ENCODE data around the gene HDAC11. TPM values are rescaled to one million over a fixed set of nuclear protein-coding genes. Genes with fewer than 3 reads are reported as not detected.
A peak's percentile ranks its signal among the peaks of the same experiment; 100 is the strongest.

HDAC11 gene
- total RNA-seq, 1 experiment from 2014 or later: 12.0 TPM

DNA sequence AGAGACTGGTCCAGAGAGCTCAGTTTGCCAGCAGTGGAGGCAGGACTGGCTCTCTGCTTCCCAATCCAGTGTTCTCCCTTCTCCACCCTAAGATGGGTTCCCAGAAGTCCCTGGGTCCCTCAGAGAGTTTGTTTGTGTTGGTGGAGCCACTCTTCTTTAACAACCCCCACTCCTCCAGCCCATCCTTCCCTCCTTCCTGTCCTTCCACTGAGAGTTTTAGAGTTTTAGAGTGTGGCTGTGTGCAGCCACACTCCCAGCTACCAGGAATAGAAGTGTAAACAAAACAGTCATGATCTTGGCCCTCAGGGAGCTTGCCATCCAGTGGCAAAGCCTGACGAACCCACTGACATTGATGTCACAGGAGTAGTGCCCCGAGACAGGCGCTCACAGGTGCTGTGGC is 56.3 kb downstream of the HDAC11 start:
- Mint-ChIP-seq H3K4me3 (no peak overlapping the region), H3K9me3 (peaks cover 12% of the 10 kb centered on the region), H3K27me3 (ENCODE audit: low read depth) (no peaks in the 10 kb centered on the region; the same call in 1 of the 2 replicates), H3K4me1 (peaks cover 16% of the 10 kb centered on the region), H3K27ac (peak overlapping the region; percentile 44; the same call in 1 of the 2 replicates), H3K36me3 (no peaks in the 10 kb centered on the region)
- ChIA-PET CTCF (interaction anchor here (0.7 to 1.4 kb wide), 8 partner anchors 8 to 121 kb away, joined by 3 to 10 read pairs (median 4); no protein-coding TSS in a partner anchor), POLR2A (no interaction called here)
- no peak for TF ChIP-seq MYBL2 (CRISPR knock-in tag; IDR thresholded peaks at IDR 0.05)
- TF ChIP-seq, protein P1, sequence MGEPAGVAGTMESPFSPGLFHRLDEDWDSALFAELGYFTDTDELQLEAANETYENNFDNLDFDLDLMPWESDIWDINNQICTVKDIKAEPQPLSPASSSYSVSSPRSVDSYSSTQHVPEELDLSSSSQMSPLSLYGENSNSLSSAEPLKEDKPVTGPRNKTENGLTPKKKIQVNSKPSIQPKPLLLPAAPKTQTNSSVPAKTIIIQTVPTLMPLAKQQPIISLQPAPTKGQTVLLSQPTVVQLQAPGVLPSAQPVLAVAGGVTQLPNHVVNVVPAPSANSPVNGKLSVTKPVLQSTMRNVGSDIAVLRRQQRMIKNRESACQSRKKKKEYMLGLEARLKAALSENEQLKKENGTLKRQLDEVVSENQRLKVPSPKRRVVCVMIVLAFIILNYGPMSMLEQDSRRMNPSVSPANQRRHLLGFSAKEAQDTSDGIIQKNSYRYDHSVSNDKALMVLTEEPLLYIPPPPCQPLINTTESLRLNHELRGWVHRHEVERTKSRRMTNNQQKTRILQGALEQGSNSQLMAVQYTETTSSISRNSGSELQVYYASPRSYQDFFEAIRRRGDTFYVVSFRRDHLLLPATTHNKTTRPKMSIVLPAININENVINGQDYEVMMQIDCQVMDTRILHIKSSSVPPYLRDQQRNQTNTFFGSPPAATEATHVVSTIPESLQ (CRISPR knock-in tag; IDR thresholded peaks at IDR 0.05): no peak
- no peak for TF ChIP-seq ZNF671 (CRISPR knock-in tag; IDR thresholded peaks at IDR 0.05)
- TF ChIP-seq GRHL2 (CRISPR knock-in tag; IDR thresholded peaks at IDR 0.05; ENCODE audit: insufficient replicate concordance, severe bottlenecking): no peak
- TF ChIP-seq, protein P2, sequence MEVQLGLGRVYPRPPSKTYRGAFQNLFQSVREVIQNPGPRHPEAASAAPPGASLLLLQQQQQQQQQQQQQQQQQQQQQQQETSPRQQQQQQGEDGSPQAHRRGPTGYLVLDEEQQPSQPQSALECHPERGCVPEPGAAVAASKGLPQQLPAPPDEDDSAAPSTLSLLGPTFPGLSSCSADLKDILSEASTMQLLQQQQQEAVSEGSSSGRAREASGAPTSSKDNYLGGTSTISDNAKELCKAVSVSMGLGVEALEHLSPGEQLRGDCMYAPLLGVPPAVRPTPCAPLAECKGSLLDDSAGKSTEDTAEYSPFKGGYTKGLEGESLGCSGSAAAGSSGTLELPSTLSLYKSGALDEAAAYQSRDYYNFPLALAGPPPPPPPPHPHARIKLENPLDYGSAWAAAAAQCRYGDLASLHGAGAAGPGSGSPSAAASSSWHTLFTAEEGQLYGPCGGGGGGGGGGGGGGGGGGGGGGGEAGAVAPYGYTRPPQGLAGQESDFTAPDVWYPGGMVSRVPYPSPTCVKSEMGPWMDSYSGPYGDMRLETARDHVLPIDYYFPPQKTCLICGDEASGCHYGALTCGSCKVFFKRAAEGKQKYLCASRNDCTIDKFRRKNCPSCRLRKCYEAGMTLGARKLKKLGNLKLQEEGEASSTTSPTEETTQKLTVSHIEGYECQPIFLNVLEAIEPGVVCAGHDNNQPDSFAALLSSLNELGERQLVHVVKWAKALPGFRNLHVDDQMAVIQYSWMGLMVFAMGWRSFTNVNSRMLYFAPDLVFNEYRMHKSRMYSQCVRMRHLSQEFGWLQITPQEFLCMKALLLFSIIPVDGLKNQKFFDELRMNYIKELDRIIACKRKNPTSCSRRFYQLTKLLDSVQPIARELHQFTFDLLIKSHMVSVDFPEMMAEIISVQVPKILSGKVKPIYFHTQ (CRISPR knock-in tag; IDR thresholded peaks at IDR 0.05): no peak
- no peak for TF ChIP-seq ZNF138 (CRISPR knock-in tag; conservative IDR thresholded peaks at IDR 0.05)
- no peak for TF ChIP-seq PRRX2 (CRISPR knock-in tag; IDR thresholded peaks at IDR 0.05)
- TF ChIP-seq, protein P3, sequence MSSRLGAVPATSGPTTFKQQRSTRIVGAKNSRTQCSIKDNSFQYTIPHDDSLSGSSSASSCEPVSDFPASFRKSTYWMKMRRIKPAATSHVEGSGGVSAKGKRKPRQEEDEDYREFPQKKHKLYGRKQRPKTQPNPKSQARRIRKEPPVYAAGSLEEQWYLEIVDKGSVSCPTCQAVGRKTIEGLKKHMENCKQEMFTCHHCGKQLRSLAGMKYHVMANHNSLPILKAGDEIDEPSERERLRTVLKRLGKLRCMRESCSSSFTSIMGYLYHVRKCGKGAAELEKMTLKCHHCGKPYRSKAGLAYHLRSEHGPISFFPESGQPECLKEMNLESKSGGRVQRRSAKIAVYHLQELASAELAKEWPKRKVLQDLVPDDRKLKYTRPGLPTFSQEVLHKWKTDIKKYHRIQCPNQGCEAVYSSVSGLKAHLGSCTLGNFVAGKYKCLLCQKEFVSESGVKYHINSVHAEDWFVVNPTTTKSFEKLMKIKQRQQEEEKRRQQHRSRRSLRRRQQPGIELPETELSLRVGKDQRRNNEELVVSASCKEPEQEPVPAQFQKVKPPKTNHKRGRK (CRISPR knock-in tag; IDR thresholded peaks at IDR 0.05; ENCODE audit: borderline replicate concordance): no peak
- TF ChIP-seq, protein P4, sequence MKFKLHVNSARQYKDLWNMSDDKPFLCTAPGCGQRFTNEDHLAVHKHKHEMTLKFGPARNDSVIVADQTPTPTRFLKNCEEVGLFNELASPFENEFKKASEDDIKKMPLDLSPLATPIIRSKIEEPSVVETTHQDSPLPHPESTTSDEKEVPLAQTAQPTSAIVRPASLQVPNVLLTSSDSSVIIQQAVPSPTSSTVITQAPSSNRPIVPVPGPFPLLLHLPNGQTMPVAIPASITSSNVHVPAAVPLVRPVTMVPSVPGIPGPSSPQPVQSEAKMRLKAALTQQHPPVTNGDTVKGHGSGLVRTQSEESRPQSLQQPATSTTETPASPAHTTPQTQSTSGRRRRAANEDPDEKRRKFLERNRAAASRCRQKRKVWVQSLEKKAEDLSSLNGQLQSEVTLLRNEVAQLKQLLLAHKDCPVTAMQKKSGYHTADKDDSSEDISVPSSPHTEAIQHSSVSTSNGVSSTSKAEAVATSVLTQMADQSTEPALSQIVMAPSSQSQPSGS (CRISPR knock-in tag; IDR thresholded peaks at IDR 0.05; ENCODE audit: borderline replicate concordance, low read depth): no peak
- no peak for TF ChIP-seq NR1H2 (CRISPR knock-in tag; IDR thresholded peaks at IDR 0.05)
- TF ChIP-seq, protein P5, sequence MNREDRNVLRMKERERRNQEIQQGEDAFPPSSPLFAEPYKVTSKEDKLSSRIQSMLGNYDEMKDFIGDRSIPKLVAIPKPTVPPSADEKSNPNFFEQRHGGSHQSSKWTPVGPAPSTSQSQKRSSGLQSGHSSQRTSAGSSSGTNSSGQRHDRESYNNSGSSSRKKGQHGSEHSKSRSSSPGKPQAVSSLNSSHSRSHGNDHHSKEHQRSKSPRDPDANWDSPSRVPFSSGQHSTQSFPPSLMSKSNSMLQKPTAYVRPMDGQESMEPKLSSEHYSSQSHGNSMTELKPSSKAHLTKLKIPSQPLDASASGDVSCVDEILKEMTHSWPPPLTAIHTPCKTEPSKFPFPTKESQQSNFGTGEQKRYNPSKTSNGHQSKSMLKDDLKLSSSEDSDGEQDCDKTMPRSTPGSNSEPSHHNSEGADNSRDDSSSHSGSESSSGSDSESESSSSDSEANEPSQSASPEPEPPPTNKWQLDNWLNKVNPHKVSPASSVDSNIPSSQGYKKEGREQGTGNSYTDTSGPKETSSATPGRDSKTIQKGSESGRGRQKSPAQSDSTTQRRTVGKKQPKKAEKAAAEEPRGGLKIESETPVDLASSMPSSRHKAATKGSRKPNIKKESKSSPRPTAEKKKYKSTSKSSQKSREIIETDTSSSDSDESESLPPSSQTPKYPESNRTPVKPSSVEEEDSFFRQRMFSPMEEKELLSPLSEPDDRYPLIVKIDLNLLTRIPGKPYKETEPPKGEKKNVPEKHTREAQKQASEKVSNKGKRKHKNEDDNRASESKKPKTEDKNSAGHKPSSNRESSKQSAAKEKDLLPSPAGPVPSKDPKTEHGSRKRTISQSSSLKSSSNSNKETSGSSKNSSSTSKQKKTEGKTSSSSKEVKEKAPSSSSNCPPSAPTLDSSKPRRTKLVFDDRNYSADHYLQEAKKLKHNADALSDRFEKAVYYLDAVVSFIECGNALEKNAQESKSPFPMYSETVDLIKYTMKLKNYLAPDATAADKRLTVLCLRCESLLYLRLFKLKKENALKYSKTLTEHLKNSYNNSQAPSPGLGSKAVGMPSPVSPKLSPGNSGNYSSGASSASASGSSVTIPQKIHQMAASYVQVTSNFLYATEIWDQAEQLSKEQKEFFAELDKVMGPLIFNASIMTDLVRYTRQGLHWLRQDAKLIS (CRISPR knock-in tag; IDR thresholded peaks at IDR 0.05; ENCODE audit: borderline replicate concordance): no peak
- no peak for TF ChIP-seq TEAD1 (CRISPR knock-in tag; IDR thresholded peaks at IDR 0.05)
- TF ChIP-seq, protein P6, sequence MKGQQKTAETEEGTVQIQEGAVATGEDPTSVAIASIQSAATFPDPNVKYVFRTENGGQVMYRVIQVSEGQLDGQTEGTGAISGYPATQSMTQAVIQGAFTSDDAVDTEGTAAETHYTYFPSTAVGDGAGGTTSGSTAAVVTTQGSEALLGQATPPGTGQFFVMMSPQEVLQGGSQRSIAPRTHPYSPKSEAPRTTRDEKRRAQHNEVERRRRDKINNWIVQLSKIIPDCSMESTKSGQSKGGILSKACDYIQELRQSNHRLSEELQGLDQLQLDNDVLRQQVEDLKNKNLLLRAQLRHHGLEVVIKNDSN (CRISPR knock-in tag; IDR thresholded peaks at IDR 0.05): no peak
- no peak for TF ChIP-seq CREB1 (CRISPR knock-in tag; IDR thresholded peaks at IDR 0.05)
- TF ChIP-seq ZBTB21 (CRISPR knock-in tag; IDR thresholded peaks at IDR 0.05; ENCODE audit: borderline replicate concordance): no peak
- ATAC-seq: no peak
- DNase-seq (ENCODE audit: low spot score): no peak
